OCI-LY7 (cell line): Measurements from ENCODE around the gene KPNA3.
"Not testable (repeated sequence)": the region's sequence is repeated elsewhere in the genome, so short reads cannot be mapped to it uniquely, and the experiment has no call there.

Experiments used
- EZH2phosphoT487 ChIP-seq: fragments of 200-600 bp; sonication (generic); IDR thresholded peaks from 2 replicates; pipeline ENCODE4 v1.6.1; 2018; ENCODE audit warnings: low read depth, borderline replicate concordance, mild to moderate bottlenecking, mixed run types, antibody characterized with exemption, low read length, moderate library complexity, mixed read lengths
- TF ChIP-seq, protein P1 (sequence below): fragments of 200-600 bp; sonication (generic); conservative IDR thresholded peaks from 2 replicates; pipeline ENCODE4 v1.5.1; 2014; ENCODE audit warnings: mild to moderate bottlenecking, antibody characterized with exemption, low read length, moderate library complexity, mixed read lengths

DNA sequence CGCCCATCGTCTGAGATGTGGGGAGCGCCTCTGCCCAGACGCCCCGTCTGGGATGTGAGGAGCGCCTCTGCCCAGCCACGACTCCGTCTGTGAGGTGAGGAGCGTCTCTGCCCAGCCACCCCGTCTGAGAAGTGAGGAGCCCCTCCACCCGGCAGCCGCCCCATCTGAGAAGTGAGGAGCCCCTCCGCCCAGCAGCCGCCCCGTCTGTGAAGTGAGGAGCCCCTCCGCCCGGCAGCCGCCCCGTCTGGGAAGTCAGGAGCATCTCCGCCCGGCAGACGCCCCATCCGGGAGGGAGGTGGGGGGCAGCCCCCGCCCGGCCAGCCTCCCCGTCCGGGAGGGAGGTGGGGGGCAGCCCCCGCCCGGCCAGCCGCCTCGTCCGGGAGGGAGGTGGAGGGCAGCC, 30.7 kb downstream of the KPNA3 start:
- TF ChIP-seq, protein P1, sequence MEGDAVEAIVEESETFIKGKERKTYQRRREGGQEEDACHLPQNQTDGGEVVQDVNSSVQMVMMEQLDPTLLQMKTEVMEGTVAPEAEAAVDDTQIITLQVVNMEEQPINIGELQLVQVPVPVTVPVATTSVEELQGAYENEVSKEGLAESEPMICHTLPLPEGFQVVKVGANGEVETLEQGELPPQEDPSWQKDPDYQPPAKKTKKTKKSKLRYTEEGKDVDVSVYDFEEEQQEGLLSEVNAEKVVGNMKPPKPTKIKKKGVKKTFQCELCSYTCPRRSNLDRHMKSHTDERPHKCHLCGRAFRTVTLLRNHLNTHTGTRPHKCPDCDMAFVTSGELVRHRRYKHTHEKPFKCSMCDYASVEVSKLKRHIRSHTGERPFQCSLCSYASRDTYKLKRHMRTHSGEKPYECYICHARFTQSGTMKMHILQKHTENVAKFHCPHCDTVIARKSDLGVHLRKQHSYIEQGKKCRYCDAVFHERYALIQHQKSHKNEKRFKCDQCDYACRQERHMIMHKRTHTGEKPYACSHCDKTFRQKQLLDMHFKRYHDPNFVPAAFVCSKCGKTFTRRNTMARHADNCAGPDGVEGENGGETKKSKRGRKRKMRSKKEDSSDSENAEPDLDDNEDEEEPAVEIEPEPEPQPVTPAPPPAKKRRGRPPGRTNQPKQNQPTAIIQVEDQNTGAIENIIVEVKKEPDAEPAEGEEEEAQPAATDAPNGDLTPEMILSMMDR = not testable (repeated sequence)
- not testable (repeated sequence) for TF ChIP-seq EZH2phosphoT487
